OCI-LY3 (cell line): Measurements from ENCODE around the gene MED6.

ENCODE experiments used
- CTCF ChIP-seq: fragments of 200-600, 300-600 bp; sonication (generic); IDR thresholded peaks from 2 replicates; pipeline ENCODE4 v1.5.1; 2014; ENCODE audit warnings: antibody characterized with exemption, low read length, low read depth
- EZH2phosphoT487 ChIP-seq: fragments of 200-600 bp; shearing (Covaris generic); IDR thresholded peaks from 2 replicates; pipeline ENCODE4 v1.6.1; 2018; ENCODE audit warnings: antibody characterized with exemption, mixed run types, low read depth

- TF ChIP-seq CTCF (peak; percentile 83), EZH2phosphoT487 (no peak)
Observed at GRCh38 chr14:70567791-70568190, 32.7 kb downstream of the MED6 start.
